Transverse colon (tissue), 4 donors: Measurements from ENCODE around the gene ZNF581.

Source experiments
- EP300 ChIP-seq: sonication (generic); formaldehyde crosslinking; IDR thresholded peaks from one replicate; pipeline ENCODE4 v1.6.1; 2017; ENCODE audit warnings: antibody characterized with exemption, low read depth
- POLR2A ChIP-seq: fragments of 450-650 bp; IDR thresholded peaks from one replicate; pipeline ENCODE4 v1.6.1; 2016; ENCODE audit warnings: antibody characterized with exemption, mild to moderate bottlenecking, moderate library complexity
- POLR2AphosphoS5 ChIP-seq, 3 donors: sonication (generic); formaldehyde crosslinking; IDR thresholded peaks; one replicate each; pipeline ENCODE4 v1.6.1; 2016; ENCODE audit warnings: antibody characterized with exemption in 3 of 3
- TF ChIP-seq, protein P1 (sequence below), 5 experiments: fragments of 200-600 bp in 3 of 5; fragments of 450-650 bp in 2 of 5; sonication (generic) in 3 of 5; IDR thresholded peaks; 1 replicate in 2 of 5; 2 replicates in 3 of 5; pipeline ENCODE4 v1.5.1; 2016 to 2017; ENCODE audit warnings: antibody characterized with exemption in 5 of 5, inconsistent platforms in 3 of 5, mild to moderate bottlenecking in 2 of 5, moderate library complexity in 1 of 5

- no peak for TF ChIP-seq POLR2A
- TF ChIP-seq, protein P1, sequence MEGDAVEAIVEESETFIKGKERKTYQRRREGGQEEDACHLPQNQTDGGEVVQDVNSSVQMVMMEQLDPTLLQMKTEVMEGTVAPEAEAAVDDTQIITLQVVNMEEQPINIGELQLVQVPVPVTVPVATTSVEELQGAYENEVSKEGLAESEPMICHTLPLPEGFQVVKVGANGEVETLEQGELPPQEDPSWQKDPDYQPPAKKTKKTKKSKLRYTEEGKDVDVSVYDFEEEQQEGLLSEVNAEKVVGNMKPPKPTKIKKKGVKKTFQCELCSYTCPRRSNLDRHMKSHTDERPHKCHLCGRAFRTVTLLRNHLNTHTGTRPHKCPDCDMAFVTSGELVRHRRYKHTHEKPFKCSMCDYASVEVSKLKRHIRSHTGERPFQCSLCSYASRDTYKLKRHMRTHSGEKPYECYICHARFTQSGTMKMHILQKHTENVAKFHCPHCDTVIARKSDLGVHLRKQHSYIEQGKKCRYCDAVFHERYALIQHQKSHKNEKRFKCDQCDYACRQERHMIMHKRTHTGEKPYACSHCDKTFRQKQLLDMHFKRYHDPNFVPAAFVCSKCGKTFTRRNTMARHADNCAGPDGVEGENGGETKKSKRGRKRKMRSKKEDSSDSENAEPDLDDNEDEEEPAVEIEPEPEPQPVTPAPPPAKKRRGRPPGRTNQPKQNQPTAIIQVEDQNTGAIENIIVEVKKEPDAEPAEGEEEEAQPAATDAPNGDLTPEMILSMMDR (IDR thresholded peaks at IDR 0.05) = no peak
- TF ChIP-seq POLR2AphosphoS5 (IDR thresholded peaks at IDR 0.05) = no peak
- TF ChIP-seq EP300 = no peak
Observed at GRCh38 chr19:55671054-55671378, 27.6 kb downstream of the ZNF581 start.
